K562 (cell line): ENCODE data around the gene SYT13. TPM values are rescaled to one million over a fixed set of nuclear protein-coding genes. Genes with fewer than 3 reads are reported as not detected.

Experiments used
- ATAC-seq: fragments of 200-7000 bp; cut with Tn5 transposase; 3 replicates; pipeline ENCODE4 v1.9.1; 2020; ENCODE audit warnings: moderate library complexity
- BruUV-seq: library from RNA; stranded (reverse); fragments of 400-500 nt; replicated peaks from 2 replicates; lab custom pipeline; 2021; lab: Mats Ljungman, UMichigan
- CTCF ChIA-PET: fragments of 300-600 bp; formaldehyde crosslinking; extraction: SDS; loops from one replicate; lab custom pipeline; 2021; ENCODE audit warnings: low intra/inter-chr PET ratio; lab: Yijun Ruan, JAX
- POLR2A ChIA-PET: fragments of 300-600, 350-650 bp; sonication (Branson Sonifier 250); formaldehyde crosslinking; extraction: SDS; loops from one replicate; lab custom pipeline; 2021; ENCODE audit warnings: antibody characterized with exemption, inconsistent platforms; lab: Yijun Ruan, JAX
- DNase-seq, 4 experiments: peaks; one replicate each; pipeline versions ENCODE4 v3.0.0 to v3.0.0-alpha.2; 2011 to 2018; ENCODE audit warnings: low spot score in 3 of 4, mixed read lengths in 3 of 4; ENCODE audit errors: extremely low read depth in 1 of 4
- FAIRE-seq: peaks from 2 replicates; lab custom pipeline; 2011; peaks lifted over from hg19 to GRCh38; lab: Jason Lieb, UNC
- H2AFZ ChIP-seq: 2 replicates; pipeline ENCODE4 v1.6.0; 2011; ENCODE audit warnings: low read depth, low read length, control low read depth, inconsistent platforms
- H3K27ac ChIP-seq: fragments of 200-600 bp; 3 replicates; pipeline ENCODE4 v1.8.0; 2011; ENCODE audit warnings: low read depth, mild to moderate bottlenecking, control low read depth, inconsistent platforms, low read length, moderate library complexity, mixed read lengths; ENCODE audit errors: extremely low read depth
- H3K27me3 ChIP-seq, 2 experiments: fragments of 300-600 bp in 1 of 2; 2 replicates in 1 of 2; 3 replicates in 1 of 2; pipeline versions ENCODE4 v1.6.0 to v1.8.0; 2011; ENCODE audit warnings: inconsistent platforms in 2 of 2, low read length in 2 of 2, mild to moderate bottlenecking in 1 of 2, mixed read lengths in 1 of 2, moderate library complexity in 1 of 2; ENCODE audit not compliant: control insufficient read depth in 2 of 2, insufficient read depth in 2 of 2
- H3K36me3 ChIP-seq: fragments of 300-600 bp; 3 replicates; pipeline ENCODE4 v1.8.0; 2011; ENCODE audit warnings: mild to moderate bottlenecking, low read length, inconsistent platforms; ENCODE audit not compliant: control insufficient read depth, insufficient read depth
- H3K4me1 ChIP-seq, 2 experiments: fragments of 200-600 bp in 1 of 2; replicated peaks in 1 of 2; 2 replicates in 1 of 2; 3 replicates in 1 of 2; pipeline versions ENCODE4 v1.5.1 to v1.8.0; 2011; ENCODE audit warnings: inconsistent platforms in 2 of 2, low read length in 2 of 2, mild to moderate bottlenecking in 1 of 2, mixed read lengths in 1 of 2, moderate library complexity in 1 of 2; ENCODE audit not compliant: control insufficient read depth in 2 of 2, insufficient read depth in 2 of 2
- H3K4me2 ChIP-seq: 2 replicates; pipeline ENCODE4 v1.6.1; 2011; ENCODE audit warnings: low read length, control low read depth, inconsistent platforms, mixed read lengths; ENCODE audit not compliant: insufficient read depth
- H3K4me3 ChIP-seq: fragments of 200-600 bp; sonication (generic), shearing (Covaris generic); 2 replicates; pipeline ENCODE4 v1.5.1; 2016; ENCODE audit warnings: control low read depth, inconsistent platforms
- H3K79me2 ChIP-seq: fragments of 200-600 bp; 3 replicates; pipeline ENCODE4 v1.8.0; 2011; ENCODE audit warnings: low read length, inconsistent platforms; ENCODE audit not compliant: control insufficient read depth, insufficient read depth
- H3K9ac ChIP-seq, 2 experiments: 2 replicates each; pipeline versions ENCODE4 v1.6.0 to v1.6.1; 2011; ENCODE audit warnings: low read depth in 2 of 2, low read length in 2 of 2, control low read depth in 1 of 2, inconsistent platforms in 1 of 2, mild to moderate bottlenecking in 1 of 2, mixed read lengths in 1 of 2; ENCODE audit not compliant: insufficient read depth in 1 of 2
- H3K9me1 ChIP-seq: one replicate; pipeline ENCODE4 v1.6.0; 2011; ENCODE audit warnings: inconsistent platforms, mild to moderate bottlenecking, low read length, moderate library complexity; ENCODE audit not compliant: control insufficient read depth, insufficient read depth
- H3K9me3 ChIP-seq: replicated peaks from 2 replicates; pipeline ENCODE4 v1.5.1; 2011; ENCODE audit warnings: low read depth, low read length, inconsistent platforms; ENCODE audit not compliant: control insufficient read depth, insufficient read depth
- H4K20me1 ChIP-seq: replicated peaks from 2 replicates; pipeline ENCODE4 v1.6.1; 2011; ENCODE audit warnings: low read length, inconsistent platforms, mixed read lengths; ENCODE audit not compliant: control insufficient read depth, insufficient read depth
- DMBX1 ChIP-seq: fragments of 250-450 bp; sonication (Bioruptor Pico); IDR thresholded peaks from 2 replicates; pipeline ENCODE4 v1.8.0; 2022; ENCODE audit warnings: inconsistent platforms, mild to moderate bottlenecking, moderate library complexity, borderline replicate concordance
- E2F8 ChIP-seq: fragments of 450-650 bp; IDR thresholded peaks from 2 replicates; pipeline ENCODE4 v1.7.1; 2018; ENCODE audit warnings: mild to moderate bottlenecking, low read depth; ENCODE audit not compliant: partially characterized antibody
- GABPB2 ChIP-seq: fragments of 250-450 bp; sonication (Bioruptor Pico); conservative IDR thresholded peaks from 2 replicates; pipeline ENCODE4 v1.5.1; 2021; ENCODE audit warnings: mild to moderate bottlenecking
- JUNB ChIP-seq: fragments of 450-650 bp; formaldehyde crosslinking; conservative IDR thresholded peaks from 2 replicates; pipeline ENCODE4 v1.4.0; 2020; ENCODE audit warnings: mild to moderate bottlenecking
- SPI1 ChIP-seq: IDR thresholded peaks from 2 replicates; pipeline ENCODE4 v1.6.1; 2011; ENCODE audit warnings: low read depth, low read length, control low read depth, borderline replicate concordance
- ZFPM2 ChIP-seq: fragments of 250-450 bp; sonication (Bioruptor Pico); IDR thresholded peaks from 2 replicates; pipeline ENCODE4 v1.5.1; 2022; ENCODE audit warnings: mild to moderate bottlenecking
- ZNF696 ChIP-seq: fragments of 250-450 bp; sonication (Bioruptor Pico); conservative IDR thresholded peaks from 2 replicates; pipeline ENCODE4 v1.4.0; 2020; ENCODE audit warnings: mild to moderate bottlenecking, moderate library complexity
- WGBS: fragments of 100-300 bp; shearing (Covaris generic); methylation state at CpG from one replicate; pipeline ENCODE4 v1.1.6; 2016; ENCODE audit warnings: low coverage, mixed read lengths; ENCODE audit not compliant: insufficient coverage; ENCODE audit errors: missing lambda C conversion rate; 5-methylcytosine and 5-hydroxymethylcytosine counted together
- in situ Hi-C: fragments of 300-500 bp; cut with MboI; formaldehyde crosslinking; loops from 4 replicates; pipeline ENCODE4 v1.15.0; 2018; ENCODE audit warnings: inconsistent platforms, mixed read lengths
- intact Hi-C: fragments of 100-400 bp; cut with micrococcal nuclease; formaldehyde crosslinking; loops from 2 replicates; pipeline ENCODE4 v1.14.2; 2022
- polyA plus RNA-seq, 8 experiments: library from polyadenylated mRNA; depleted of rRNA in 4 of 8; stranded (reverse) in 5 of 8; unstranded in 3 of 8; fragments of >200 nt; fragmentation: Nextera tagmentation in 2 of 8; fragmentation: Illumina TruSeq in 1 of 8; extraction: Ambion mirVana in 2 of 8; extraction: Trizol in 1 of 8; gene quantifications; 2 replicates each; pipeline versions ENCODE4 v1.2.1 to v1.2.3, GENCODE V29; 2011 to 2014; ENCODE audit warnings: inconsistent platforms in 1 of 8, missing spikeins in 1 of 8
- total RNA-seq, 7 experiments: library from RNA; depleted of rRNA in 6 of 7; stranded (reverse); fragments of >200 nt in 6 of 7; fragmentation: Illumina TruSeq in 2 of 7; extraction: Trizol in 2 of 7; gene quantifications; 2 replicates each; pipeline versions ENCODE4 v1.2.1 to v1.2.3, GENCODE V29; 2011 to 2021; ENCODE audit warnings: low replicate concordance in 1 of 7
- TF ChIP-seq, protein P1 (sequence below): fragments of 450-650 bp; formaldehyde crosslinking; IDR thresholded peaks from 2 replicates; pipeline ENCODE4 v1.4.0; 2020; ENCODE audit warnings: mild to moderate bottlenecking, mixed read lengths
- TF ChIP-seq, protein P2 (sequence below): sonication (generic); formaldehyde crosslinking; IDR thresholded peaks from 2 replicates; pipeline ENCODE4 v1.8.1; 2023; ENCODE audit warnings: mild to moderate bottlenecking, missing genetic modification reagents
- TF ChIP-seq, protein P3 (sequence below): fragments of 450-650 bp; formaldehyde crosslinking; IDR thresholded peaks from 2 replicates; pipeline ENCODE4 v1.4.0; 2022; ENCODE audit warnings: missing genetic modification characterization
- TF ChIP-seq, protein P4 (sequence below): fragments of 250-450 bp; sonication (Bioruptor Pico); IDR thresholded peaks from 2 replicates; pipeline ENCODE4 v1.5.0; 2021; ENCODE audit warnings: mild to moderate bottlenecking, borderline replicate concordance

SYT13 gene
- total and polyA plus RNA-seq, 9 of the 15 experiments (the other 6 are each of a cell fraction or from before 2014, with no cell fraction given) = under 0.01 to 0.13 (median 0.08) TPM; not detected in 2

DNA sequence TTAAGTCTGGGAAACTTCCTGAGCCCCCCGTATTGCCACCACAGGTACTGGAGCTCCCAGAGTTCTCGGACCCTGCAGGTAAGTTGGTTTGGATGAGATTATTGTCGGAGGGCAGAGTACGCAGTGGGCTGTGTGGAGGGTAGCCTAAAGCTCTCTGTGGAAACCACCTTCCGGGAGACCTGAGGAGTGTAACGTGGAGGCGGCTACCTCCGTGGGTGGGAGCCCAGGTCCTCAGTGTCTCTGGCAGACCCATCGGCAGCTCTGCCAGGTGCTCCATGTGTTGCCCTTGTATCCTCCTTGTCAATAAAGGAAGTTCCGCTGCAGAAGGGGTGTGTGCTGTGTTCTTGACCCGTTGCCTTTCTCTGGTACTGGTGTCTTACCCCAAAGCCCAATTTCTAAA, 61.4 kb downstream of the SYT13 start:
- Histone ChIP-seq H3K36me3 (no peaks in the 10 kb centered on the region), H3K9ac (no peak overlapping the region), H2AFZ (no peak overlapping the region), H3K27me3 (peaks cover 30 to 52% of the 10 kb centered on the region in 2 experiments), H4K20me1 (0 out of 2 replicates have a peak, but pooled peaks cover 12% of the 10 kb centered on the region), H3K27ac (no peak overlapping the region), H3K9me1 (no peaks in the 10 kb centered on the region), H3K4me1 (no peaks in the 10 kb centered on the region), H3K9me3 (no peaks in the 10 kb centered on the region), H3K4me2 (no peak overlapping the region), H3K4me3 (no peak overlapping the region), H3K79me2 (no peaks in the 10 kb centered on the region)
- WGBS = 3% methylated on average over 11 of the region's 11 CpGs
- no peak for ATAC-seq
- intact Hi-C loops (no loop called here), in situ Hi-C loops (no loop called here)
- no peak for DNase-seq
- ChIA-PET POLR2A (interaction anchor here (0.6 kb wide), 1 partner anchor 33 kb away, joined by 5 read pairs; no protein-coding TSS in a partner anchor), CTCF (no interaction called here)
- BruUV-seq = no TSS peak
- FAIRE-seq = no peak
- TF ChIP-seq, protein P1, sequence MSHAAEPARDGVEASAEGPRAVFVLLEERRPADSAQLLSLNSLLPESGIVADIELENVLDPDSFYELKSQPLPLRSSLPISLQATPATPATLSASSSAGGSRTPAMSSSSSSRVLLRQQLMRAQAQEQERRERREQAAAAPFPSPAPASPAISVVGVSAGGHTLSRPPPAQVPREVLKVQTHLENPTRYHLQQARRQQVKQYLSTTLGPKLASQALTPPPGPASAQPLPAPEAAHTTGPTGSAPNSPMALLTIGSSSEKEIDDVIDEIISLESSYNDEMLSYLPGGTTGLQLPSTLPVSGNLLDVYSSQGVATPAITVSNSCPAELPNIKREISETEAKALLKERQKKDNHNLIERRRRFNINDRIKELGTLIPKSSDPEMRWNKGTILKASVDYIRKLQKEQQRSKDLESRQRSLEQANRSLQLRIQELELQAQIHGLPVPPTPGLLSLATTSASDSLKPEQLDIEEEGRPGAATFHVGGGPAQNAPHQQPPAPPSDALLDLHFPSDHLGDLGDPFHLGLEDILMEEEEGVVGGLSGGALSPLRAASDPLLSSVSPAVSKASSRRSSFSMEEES (CRISPR knock-in tag) = no peak
- TF ChIP-seq, protein P2, sequence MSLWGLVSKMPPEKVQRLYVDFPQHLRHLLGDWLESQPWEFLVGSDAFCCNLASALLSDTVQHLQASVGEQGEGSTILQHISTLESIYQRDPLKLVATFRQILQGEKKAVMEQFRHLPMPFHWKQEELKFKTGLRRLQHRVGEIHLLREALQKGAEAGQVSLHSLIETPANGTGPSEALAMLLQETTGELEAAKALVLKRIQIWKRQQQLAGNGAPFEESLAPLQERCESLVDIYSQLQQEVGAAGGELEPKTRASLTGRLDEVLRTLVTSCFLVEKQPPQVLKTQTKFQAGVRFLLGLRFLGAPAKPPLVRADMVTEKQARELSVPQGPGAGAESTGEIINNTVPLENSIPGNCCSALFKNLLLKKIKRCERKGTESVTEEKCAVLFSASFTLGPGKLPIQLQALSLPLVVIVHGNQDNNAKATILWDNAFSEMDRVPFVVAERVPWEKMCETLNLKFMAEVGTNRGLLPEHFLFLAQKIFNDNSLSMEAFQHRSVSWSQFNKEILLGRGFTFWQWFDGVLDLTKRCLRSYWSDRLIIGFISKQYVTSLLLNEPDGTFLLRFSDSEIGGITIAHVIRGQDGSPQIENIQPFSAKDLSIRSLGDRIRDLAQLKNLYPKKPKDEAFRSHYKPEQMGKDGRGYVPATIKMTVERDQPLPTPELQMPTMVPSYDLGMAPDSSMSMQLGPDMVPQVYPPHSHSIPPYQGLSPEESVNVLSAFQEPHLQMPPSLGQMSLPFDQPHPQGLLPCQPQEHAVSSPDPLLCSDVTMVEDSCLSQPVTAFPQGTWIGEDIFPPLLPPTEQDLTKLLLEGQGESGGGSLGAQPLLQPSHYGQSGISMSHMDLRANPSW = no peak
- no peak for TF ChIP-seq DMBX1
- TF ChIP-seq SPI1 = no peak
- TF ChIP-seq, protein P3, sequence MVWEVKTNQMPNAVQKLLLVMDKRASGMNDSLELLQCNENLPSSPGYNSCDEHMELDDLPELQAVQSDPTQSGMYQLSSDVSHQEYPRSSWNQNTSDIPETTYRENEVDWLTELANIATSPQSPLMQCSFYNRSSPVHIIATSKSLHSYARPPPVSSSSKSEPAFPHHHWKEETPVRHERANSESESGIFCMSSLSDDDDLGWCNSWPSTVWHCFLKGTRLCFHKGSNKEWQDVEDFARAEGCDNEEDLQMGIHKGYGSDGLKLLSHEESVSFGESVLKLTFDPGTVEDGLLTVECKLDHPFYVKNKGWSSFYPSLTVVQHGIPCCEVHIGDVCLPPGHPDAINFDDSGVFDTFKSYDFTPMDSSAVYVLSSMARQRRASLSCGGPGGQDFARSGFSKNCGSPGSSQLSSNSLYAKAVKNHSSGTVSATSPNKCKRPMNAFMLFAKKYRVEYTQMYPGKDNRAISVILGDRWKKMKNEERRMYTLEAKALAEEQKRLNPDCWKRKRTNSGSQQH = no peak
- TF ChIP-seq E2F8 = no peak
- TF ChIP-seq JUNB = no peak
- no peak for TF ChIP-seq ZNF696
- TF ChIP-seq, protein P4, sequence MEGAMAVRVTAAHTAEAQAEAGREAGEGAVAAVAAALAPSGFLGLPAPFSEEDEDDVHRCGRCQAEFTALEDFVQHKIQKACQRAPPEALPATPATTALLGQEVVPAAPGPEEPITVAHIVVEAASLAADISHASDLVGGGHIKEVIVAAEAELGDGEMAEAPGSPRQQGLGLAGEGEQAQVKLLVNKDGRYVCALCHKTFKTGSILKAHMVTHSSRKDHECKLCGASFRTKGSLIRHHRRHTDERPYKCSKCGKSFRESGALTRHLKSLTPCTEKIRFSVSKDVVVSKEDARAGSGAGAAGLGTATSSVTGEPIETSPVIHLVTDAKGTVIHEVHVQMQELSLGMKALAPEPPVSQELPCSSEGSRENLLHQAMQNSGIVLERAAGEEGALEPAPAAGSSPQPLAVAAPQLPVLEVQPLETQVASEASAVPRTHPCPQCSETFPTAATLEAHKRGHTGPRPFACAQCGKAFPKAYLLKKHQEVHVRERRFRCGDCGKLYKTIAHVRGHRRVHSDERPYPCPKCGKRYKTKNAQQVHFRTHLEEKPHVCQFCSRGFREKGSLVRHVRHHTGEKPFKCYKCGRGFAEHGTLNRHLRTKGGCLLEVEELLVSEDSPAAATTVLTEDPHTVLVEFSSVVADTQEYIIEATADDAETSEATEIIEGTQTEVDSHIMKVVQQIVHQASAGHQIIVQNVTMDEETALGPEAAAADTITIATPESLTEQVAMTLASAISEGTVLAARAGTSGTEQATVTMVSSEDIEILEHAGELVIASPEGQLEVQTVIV (CRISPR knock-in tag) = no peak
- no peak for TF ChIP-seq ZFPM2 (CRISPR knock-in tag)
- no peak for TF ChIP-seq GABPB2
